HG03095 (cell line): ENCODE results near the gene SLC4A1.

Experiments used
- ATAC-seq: cut with Tn5 transposase; IDR thresholded peaks from one replicate; pipeline ENCODE4 v1.9.1; 2021; ENCODE audit warnings: moderate library complexity; ENCODE audit not compliant: unreplicated experiment

SLC4A1 gene

DNA sequence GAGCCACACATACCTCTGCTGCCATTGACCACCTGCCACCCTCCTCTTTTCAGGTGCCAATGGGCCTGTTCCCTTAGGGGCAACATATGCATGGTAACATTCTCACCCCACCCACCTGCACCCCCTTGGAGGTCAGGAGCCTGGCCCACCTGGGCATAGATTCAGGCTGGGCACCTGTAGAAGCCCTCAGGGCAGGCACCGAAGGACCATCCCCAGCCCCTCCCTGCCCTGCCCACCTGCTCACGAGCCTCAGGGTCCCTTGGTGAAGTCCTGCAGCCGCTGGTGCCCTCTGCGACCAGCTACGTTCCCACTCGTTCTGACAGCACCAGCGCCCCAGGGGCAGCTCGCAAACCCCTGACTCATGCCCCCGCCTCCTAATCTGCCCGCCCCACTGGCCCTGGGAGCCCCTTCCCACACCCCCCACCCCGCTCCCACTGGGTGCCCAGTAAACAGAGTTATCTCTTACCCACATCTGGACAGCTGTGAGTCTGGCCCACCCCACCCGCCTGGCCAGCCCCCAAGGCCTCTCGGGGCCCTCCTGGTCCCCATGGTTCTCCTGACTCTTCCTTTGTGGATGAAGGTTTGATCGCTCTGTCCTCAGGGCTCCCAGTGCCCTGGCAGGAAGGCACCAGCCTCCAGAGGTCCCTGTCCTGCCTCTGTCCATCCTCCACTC is at the start of gene SLC4A1:
TSS of gene SLC4A1 (minus strand) at position 318 of the 673 bp plus-strand sequence. CDS start 5,269 bp downstream, outside the sequence.
- ATAC-seq: no peak

- ATAC-seq: no peak
Observed at GRCh38 chr17:44317545-44317944, 49.6 kb upstream of the SLC4A1 start.

DNA sequence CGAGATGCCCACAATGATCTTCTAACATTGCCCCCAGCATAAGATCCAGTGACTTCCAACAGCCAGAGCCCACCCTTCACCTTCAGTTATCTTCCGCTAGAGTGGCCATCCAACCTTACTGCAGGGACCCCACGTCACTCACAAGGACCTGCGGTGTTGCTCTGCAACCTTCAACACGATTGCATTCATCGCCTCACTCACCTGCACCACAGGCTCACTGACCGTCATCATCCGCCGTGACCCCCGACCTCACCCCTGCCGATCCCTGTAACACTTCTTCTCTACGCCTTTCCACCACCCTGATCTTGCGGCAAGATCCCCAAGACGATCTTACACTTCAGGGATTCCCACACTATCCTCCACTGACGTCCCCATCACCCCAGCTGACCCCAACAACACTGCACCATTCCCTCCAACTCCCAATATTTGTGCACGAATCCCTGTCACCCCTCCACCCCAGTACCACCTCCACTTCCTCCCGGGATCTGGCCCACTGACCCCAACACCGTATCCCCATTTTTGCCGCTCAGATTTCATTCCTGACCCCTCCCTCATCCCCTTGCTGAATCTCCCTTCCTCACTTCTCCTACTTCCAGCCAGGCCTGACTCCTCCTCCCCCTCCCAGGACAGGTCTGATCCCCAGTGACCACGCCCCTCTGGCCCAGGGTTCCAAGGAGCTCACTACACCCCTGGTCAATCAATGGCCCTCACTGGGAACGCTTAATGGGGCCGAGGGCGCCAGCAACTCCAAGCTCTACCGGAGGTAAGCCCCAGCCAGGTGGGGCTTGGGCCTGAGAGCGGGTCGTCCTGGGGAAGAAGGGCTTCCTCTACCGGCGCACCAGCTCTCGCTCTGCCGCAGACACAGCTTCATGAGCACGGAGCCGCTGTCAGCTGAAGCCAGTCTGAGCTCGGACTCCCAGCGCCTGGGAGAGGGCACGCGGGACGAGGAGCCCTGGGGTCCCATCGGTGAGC is 48.1 kb upstream of the SLC4A1 start:
- ATAC-seq: no peak

DNA sequence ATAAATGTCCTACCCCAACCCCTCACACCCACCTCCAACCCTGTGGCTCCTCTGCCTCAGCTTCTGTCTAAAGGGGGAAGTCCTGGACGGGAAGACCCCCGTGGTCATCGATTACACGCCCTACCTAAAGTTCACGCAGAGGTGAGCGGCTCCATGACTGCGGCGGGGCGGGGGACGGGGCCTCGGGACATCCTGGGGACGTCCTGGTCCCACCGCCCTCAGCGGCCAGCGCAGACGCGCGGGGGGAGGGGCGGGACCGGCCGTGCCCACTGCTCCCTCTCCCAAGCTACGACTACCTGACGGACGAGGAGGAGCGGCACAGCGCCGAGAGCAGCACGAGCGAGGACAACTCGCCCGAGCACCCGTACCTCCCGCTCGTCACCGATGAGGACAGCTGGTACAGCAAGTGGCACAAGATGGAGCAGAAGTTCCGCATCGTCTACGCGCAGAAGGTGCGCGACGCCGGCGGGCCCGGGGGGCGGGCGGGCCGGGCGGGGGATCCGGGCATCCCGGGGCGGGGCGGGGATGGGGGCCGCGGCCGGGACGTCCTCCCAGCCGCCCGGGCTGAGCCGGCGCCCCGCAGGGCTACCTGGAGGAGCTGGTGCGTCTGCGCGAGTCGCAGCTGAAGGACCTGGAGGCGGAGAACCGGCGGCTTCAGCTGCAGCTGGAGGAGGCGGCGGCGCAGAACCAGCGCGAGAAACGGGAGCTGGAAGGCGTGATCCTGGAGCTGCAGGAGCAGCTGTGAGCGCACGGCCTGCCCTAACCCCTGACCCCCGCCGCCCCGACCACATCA is 47.1 kb upstream of the SLC4A1 start:
- ATAC-seq: no peak

- ATAC-seq: no peak
Observed at GRCh38 chr17:44314524-44314868, 46.6 kb upstream of the SLC4A1 start.

GRCh38 chr17:44314031-44314430 is 46.1 kb upstream of the SLC4A1 start:
- no peak for ATAC-seq

- no peak for ATAC-seq
Observed at GRCh38 chr17:44312396-44313104, 44.6 kb upstream of the SLC4A1 start.

GRCh38 chr17:44311562-44312181 is 43.7 kb upstream of the SLC4A1 start:
- no peak for ATAC-seq

DNA sequence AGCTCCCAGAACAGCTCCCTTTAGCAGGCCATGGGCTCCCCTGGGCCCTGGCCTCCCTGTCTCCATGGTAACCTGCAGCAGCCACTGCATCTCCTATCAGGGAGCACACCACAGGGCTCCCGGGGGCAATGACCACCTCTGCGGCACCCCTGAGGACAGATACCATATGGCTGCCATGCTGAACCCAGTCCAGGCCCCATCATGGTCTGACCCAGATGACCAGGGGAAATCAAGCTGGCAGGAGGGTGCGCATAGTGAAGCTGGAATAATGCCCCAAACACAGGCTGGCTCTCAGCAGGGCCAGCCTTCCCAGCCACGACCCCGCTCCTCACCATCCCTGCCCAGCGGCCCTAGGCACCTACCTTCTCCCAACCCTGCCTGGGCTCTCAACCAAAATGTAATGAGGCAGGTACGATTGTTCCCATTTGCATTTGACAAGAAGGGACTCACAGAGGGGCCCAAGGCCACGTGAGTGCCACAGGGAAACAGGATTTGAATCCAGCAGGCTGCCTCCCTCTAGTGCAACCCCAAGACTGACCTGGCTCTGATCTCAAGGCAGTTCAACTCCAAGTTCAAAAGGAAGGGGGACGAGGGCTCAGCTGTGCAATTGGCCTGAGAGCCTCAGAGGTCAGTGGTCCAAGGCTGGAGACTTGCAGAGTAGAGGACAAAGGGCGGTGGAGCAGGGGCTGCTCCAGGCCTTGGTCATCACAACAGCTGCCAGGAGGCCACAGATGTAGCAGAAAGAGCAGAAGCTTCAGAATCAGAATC is 42.9 kb upstream of the SLC4A1 start:
- ATAC-seq: no peak

DNA sequence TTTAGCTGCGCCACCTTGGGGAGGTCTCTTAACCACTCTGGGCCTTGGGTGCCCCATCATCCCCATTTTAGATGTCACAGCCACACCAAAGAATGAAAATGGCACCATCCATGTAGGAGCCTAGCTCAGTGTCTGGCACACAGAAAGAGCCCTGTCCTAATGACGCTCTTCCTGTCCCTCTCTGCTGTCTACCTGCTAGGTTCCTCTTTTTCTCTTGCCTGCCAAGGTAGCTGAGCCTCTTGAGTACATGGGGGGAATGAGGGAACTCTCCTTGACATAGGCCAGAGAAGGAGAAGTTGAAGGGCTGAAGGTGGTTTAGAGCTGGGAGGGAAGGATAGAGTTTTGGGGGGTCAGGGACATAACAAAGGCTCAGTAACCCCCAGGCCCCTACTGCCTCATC is 42.3 kb upstream of the SLC4A1 start:
- ATAC-seq: no peak

GRCh38 chr17:44309472-44309871 is 41.5 kb upstream of the SLC4A1 start:
- ATAC-seq: no peak

GRCh38 chr17:44308865-44309264 is 40.9 kb upstream of the SLC4A1 start:
- no peak for ATAC-seq

DNA sequence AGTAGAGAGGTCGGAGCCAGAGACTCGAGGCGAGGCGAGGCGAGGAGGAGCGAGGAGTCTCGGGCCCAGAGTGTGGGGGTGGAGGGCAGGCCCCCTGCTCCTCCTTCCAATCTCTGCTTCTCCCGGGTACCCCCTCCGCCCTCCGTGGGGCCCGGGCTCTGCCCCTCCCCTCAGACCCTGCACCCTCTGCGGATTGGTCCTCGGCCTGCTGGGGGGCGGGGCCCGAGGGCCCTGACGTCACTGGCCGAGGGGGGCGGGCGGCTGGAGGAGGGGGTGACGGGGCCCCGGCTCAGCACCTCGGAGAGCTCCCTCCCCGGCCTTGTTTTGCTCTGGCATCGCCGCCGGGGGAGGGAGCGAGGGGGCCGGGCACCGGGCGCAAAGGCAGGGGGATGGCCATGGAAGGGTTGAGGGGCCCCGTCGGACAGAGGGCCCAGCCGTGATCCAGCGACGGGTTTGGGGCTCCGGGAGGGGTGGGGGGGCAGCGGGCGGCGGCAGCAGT is 40.4 kb upstream of the SLC4A1 start, which contains the start of gene RUNDC3A:
TSS of gene RUNDC3A (plus strand) at position 282 of the 499 bp plus-strand sequence. CDS start 232 bp downstream, outside the sequence.
- ATAC-seq: no peak

- no peak for ATAC-seq
Observed at GRCh38 chr17:44307387-44308186, 39.7 kb upstream of the SLC4A1 start.

GRCh38 chr17:44304651-44305050 is 36.7 kb upstream of the SLC4A1 start:
- no peak for ATAC-seq

- ATAC-seq: no peak
Observed at GRCh38 chr17:44297975-44298374, 30.0 kb upstream of the SLC4A1 start.

GRCh38 chr17:44293509-44294226 is 25.7 kb upstream of the SLC4A1 start:
- ATAC-seq: no peak

- ATAC-seq: no peak
Observed at GRCh38 chr17:44287651-44288050, 19.7 kb upstream of the SLC4A1 start.
